HCT116 (cell line): ENCODE results near the gene KLHDC7A. TPM values are rescaled to one million over a fixed set of nuclear protein-coding genes. Genes with fewer than 3 reads are reported as not detected.

Experiments used
- ATAC-seq: fragments of 200-7000 bp; cut with Tn5 transposase; 2 replicates; pipeline ENCODE4 v1.9.1; 2020; ENCODE audit warnings: mild to moderate bottlenecking, moderate library complexity
- BruUV-seq: library from RNA; stranded (reverse); fragments of 400-500 nt; replicated peaks from 2 replicates; lab custom pipeline; 2021; lab: Mats Ljungman, UMichigan
- CTCF ChIA-PET: fragments of 300-600 bp; sonication (Branson Sonifier 250); formaldehyde crosslinking; loops from one replicate; lab custom pipeline; 2021; ENCODE audit warnings: antibody characterized with exemption; lab: Charles Lee
- POLR2A ChIA-PET: fragments of 300-600, 350-600 bp; sonication (Branson Sonifier 250); formaldehyde crosslinking; loops from one replicate; lab custom pipeline; 2021; ENCODE audit warnings: antibody characterized with exemption; lab: Charles Lee
- RAD21 ChIA-PET, 2 experiments: fragments of 300-600 bp; sonication (Branson Sonifier 250); formaldehyde crosslinking; loops; one replicate each; lab custom pipeline; 2023; ENCODE audit warnings: low total read pairs in 2 of 2; ENCODE audit not compliant: uncharacterized antibody in 2 of 2, unreplicated experiment in 2 of 2, low non-redundant PET in 1 of 2; lab: Charles Lee
- DNase-seq: peaks from one replicate; pipeline ENCODE4 v3.0.0-alpha.2; 2010; ENCODE audit warnings: low read depth, low spot score
- H2AFZ ChIP-seq: fragments of 200-600 bp; shearing (Covaris generic), sonication (generic); 2 replicates; pipeline ENCODE4 v1.6.1; 2017; ENCODE audit warnings: low read depth, mixed run types, mixed read lengths, antibody characterized with exemption, low read length; ENCODE audit not compliant: poor library complexity, severe bottlenecking
- H3K27ac ChIP-seq: 2 replicates; pipeline ENCODE4 v1.5.1; 2012; ENCODE audit warnings: low read depth, low read length
- H3K27me3 ChIP-seq: fragments of 200-600 bp; sonication (generic); 2 replicates; pipeline ENCODE4 v1.6.1; 2016; ENCODE audit warnings: mixed run types, low read length, mixed read lengths; ENCODE audit not compliant: insufficient read depth
- H3K36me3 ChIP-seq, 2 experiments: fragments of 200-500 bp in 1 of 2; fragments of 200-600 bp in 1 of 2; sonication (Bioruptor generic) in 1 of 2; sonication (generic) in 1 of 2; 2 replicates each; pipeline versions ENCODE4 v1.5.1 to v1.6.1; 2014 to 2016; ENCODE audit warnings: low read length in 2 of 2, inconsistent platforms in 1 of 2, mixed read lengths in 1 of 2, mixed run types in 1 of 2; ENCODE audit not compliant: insufficient read depth in 2 of 2, control insufficient read depth in 1 of 2
- H3K4me1 ChIP-seq, 2 experiments: fragments of 200-600 bp in 1 of 2; sonication (generic) in 1 of 2; 2 replicates each; pipeline versions ENCODE4 v1.5.1 to v1.6.1; 2012 to 2017; ENCODE audit warnings: low read length in 2 of 2, inconsistent platforms in 1 of 2, mild to moderate bottlenecking in 1 of 2, mixed read lengths in 1 of 2, mixed run types in 1 of 2, moderate library complexity in 1 of 2; ENCODE audit not compliant: insufficient read depth in 2 of 2, control insufficient read depth in 1 of 2
- H3K4me2 ChIP-seq: fragments of 200-600 bp; sonication (generic); 2 replicates; pipeline ENCODE4 v1.6.1; 2017; ENCODE audit warnings: mixed run types, low read length, mixed read lengths
- H3K4me3 ChIP-seq, 2 experiments: fragments of 200-600 bp in 1 of 2; sonication (generic) in 1 of 2; replicated peaks in 1 of 2; 2 replicates each; pipeline ENCODE4 v1.5.1; 2011 to 2016; ENCODE audit warnings: low read length in 2 of 2, control low read depth in 1 of 2, low read depth in 1 of 2, mild to moderate bottlenecking in 1 of 2, mixed read lengths in 1 of 2, mixed run types in 1 of 2
- H3K79me2 ChIP-seq: fragments of 200-600 bp; sonication (generic); 2 replicates; pipeline ENCODE4 v1.6.1; 2017; ENCODE audit warnings: mild to moderate bottlenecking, mixed run types, low read length, moderate library complexity, mixed read lengths; ENCODE audit not compliant: insufficient read depth
- H3K9ac ChIP-seq: fragments of 200-600 bp; sonication (generic); 2 replicates; pipeline ENCODE4 v1.6.1; 2016; ENCODE audit warnings: low read length, mixed read lengths
- H3K9me2 ChIP-seq: fragments of 200-600 bp; sonication (generic), shearing (Covaris generic); 2 replicates; pipeline ENCODE4 v1.6.1; 2017; ENCODE audit warnings: mixed run types, mild to moderate bottlenecking, moderate library complexity; ENCODE audit not compliant: insufficient read depth
- H3K9me3 ChIP-seq, 2 experiments: fragments of 200-500 bp in 1 of 2; fragments of 200-600 bp in 1 of 2; sonication (Bioruptor generic) in 1 of 2; sonication (generic) in 1 of 2; 2 replicates each; pipeline ENCODE4 v1.6.1; 2014 to 2017; ENCODE audit warnings: low read length in 2 of 2, mixed read lengths in 2 of 2, inconsistent platforms in 1 of 2, low read depth in 1 of 2, mild to moderate bottlenecking in 1 of 2, mixed run types in 1 of 2, moderate library complexity in 1 of 2; ENCODE audit not compliant: control insufficient read depth in 1 of 2, insufficient read depth in 1 of 2
- H4K20me1 ChIP-seq: fragments of 200-600 bp; sonication (generic), shearing (Covaris generic); 2 replicates; pipeline ENCODE4 v1.6.1; 2017; ENCODE audit warnings: mixed run types, mild to moderate bottlenecking, moderate library complexity; ENCODE audit not compliant: insufficient read depth
- CBX3 ChIP-seq: IDR thresholded peaks from 2 replicates; pipeline ENCODE4 v1.6.1; 2012; ENCODE audit warnings: low read depth
- CEBPB ChIP-seq: IDR thresholded peaks from 2 replicates; pipeline ENCODE4 v1.6.1; 2012; ENCODE audit warnings: low read depth
- EGR1 ChIP-seq: IDR thresholded peaks from 2 replicates; pipeline ENCODE4 v1.6.1; 2012; ENCODE audit warnings: low read depth
- EZH2 ChIP-seq: fragments of 200-600 bp; sonication (generic); IDR thresholded peaks from 2 replicates; pipeline ENCODE4 v1.6.1; 2017; ENCODE audit warnings: antibody characterized with exemption, mixed run types
- EZH2phosphoT487 ChIP-seq: fragments of 200-600 bp; IDR thresholded peaks from 2 replicates; pipeline ENCODE4 v1.6.1; 2018; ENCODE audit warnings: antibody characterized with exemption, borderline replicate concordance
- FOSL1 ChIP-seq: IDR thresholded peaks from 2 replicates; pipeline ENCODE4 v1.6.1; 2012; ENCODE audit warnings: low read depth
- JUND ChIP-seq: IDR thresholded peaks from 2 replicates; pipeline ENCODE4 v1.6.1; 2012
- POLR2A ChIP-seq: IDR thresholded peaks from 2 replicates; pipeline ENCODE4 v1.7.0; 2011; ENCODE audit warnings: borderline replicate concordance; ENCODE audit not compliant: insufficient read depth, insufficient read length; ENCODE audit errors: extremely low read depth
- POLR2AphosphoS5 ChIP-seq: IDR thresholded peaks from 2 replicates; pipeline ENCODE4 v1.6.1; 2011; ENCODE audit warnings: mild to moderate bottlenecking, low read depth, low read length, moderate library complexity
- SIN3A ChIP-seq: IDR thresholded peaks from 2 replicates; pipeline ENCODE4 v1.6.1; 2012; ENCODE audit warnings: low read depth
- SP1 ChIP-seq: IDR thresholded peaks from 2 replicates; pipeline ENCODE4 v1.6.1; 2012; ENCODE audit warnings: low read depth
- YY1 ChIP-seq: IDR thresholded peaks from 2 replicates; pipeline ENCODE4 v1.6.1; 2011; ENCODE audit warnings: low read length, low read depth, moderate library complexity, mild to moderate bottlenecking; ENCODE audit not compliant: insufficient replicate concordance; ENCODE audit errors: extremely low read depth
- ZFX ChIP-seq: fragments of 450-650 bp; IDR thresholded peaks from 2 replicates; pipeline ENCODE4 v1.6.1; 2017
- ZNF274 ChIP-seq: fragments of 200-500 bp; sonication (Bioruptor generic); IDR thresholded peaks from 2 replicates; pipeline ENCODE4 v1.6.1; 2014; ENCODE audit warnings: mild to moderate bottlenecking, low read depth, low read length, inconsistent platforms
- intact Hi-C: fragments of 100-400 bp; cut with micrococcal nuclease; formaldehyde crosslinking; loops from 2 replicates; pipeline ENCODE4 v1.10.0; 2022
- total RNA-seq: library from RNA; stranded (reverse); gene quantifications from one replicate; pipeline ENCODE4 v1.2.1, GENCODE V29; 2021; ENCODE audit not compliant: unreplicated experiment
- TF ChIP-seq, protein P1 (sequence below): IDR thresholded peaks from 2 replicates; pipeline ENCODE4 v1.6.1; 2012; ENCODE audit warnings: low read depth
- TF ChIP-seq, protein P2 (sequence below): IDR thresholded peaks from 2 replicates; pipeline ENCODE4 v1.6.1; 2012

Gene KLHDC7A
- total RNA-seq, 1 experiment from 2014 or later = 0.30 TPM

DNA sequence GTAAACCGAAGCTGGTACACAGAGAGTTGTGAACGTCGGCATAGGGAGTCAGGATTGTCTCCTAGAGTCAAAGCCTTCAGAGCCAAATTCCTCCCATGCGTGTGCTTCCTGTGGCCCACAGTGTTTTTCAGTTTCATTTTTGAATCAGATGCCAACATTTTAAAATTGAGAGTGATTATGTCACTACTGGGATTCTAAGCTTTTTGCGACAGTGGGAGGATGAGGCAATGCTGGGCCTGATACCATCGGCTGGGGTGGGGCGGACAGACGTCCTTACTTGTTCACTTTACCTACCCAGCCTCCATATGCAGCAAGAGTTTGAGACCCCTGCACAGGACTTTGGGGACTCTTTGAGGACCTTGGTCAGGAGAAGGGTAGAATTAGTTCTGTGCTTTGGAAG, 1.3 kb upstream of the KLHDC7A start:
- CTCF ChIA-PET = interaction anchor here (1.2 kb wide), 1 partner anchor 96 kb away, joined by 3 read pairs; no protein-coding TSS in a partner anchor
- ATAC-seq = no peak
- no peak overlapping the region for H3K4me2 ChIP-seq
- no peaks in the 10 kb centered on the region for H3K9me3 ChIP-seq
- H2AFZ ChIP-seq = no peak overlapping the region
- H3K4me3 ChIP-seq = no peak overlapping the region
- no peak overlapping the region for H3K9ac ChIP-seq
- no peak for TF ChIP-seq SIN3A
- no peak for TF ChIP-seq EZH2
- no peak for TF ChIP-seq EGR1
- TF ChIP-seq FOSL1 = no peak
- no peak for TF ChIP-seq ZNF274
- no peak for TF ChIP-seq ZFX
- TF ChIP-seq CEBPB = no peak
- TF ChIP-seq SP1 = no peak
- TF ChIP-seq YY1 = no peak
- TF ChIP-seq JUND = no peak
- TF ChIP-seq, protein P1, sequence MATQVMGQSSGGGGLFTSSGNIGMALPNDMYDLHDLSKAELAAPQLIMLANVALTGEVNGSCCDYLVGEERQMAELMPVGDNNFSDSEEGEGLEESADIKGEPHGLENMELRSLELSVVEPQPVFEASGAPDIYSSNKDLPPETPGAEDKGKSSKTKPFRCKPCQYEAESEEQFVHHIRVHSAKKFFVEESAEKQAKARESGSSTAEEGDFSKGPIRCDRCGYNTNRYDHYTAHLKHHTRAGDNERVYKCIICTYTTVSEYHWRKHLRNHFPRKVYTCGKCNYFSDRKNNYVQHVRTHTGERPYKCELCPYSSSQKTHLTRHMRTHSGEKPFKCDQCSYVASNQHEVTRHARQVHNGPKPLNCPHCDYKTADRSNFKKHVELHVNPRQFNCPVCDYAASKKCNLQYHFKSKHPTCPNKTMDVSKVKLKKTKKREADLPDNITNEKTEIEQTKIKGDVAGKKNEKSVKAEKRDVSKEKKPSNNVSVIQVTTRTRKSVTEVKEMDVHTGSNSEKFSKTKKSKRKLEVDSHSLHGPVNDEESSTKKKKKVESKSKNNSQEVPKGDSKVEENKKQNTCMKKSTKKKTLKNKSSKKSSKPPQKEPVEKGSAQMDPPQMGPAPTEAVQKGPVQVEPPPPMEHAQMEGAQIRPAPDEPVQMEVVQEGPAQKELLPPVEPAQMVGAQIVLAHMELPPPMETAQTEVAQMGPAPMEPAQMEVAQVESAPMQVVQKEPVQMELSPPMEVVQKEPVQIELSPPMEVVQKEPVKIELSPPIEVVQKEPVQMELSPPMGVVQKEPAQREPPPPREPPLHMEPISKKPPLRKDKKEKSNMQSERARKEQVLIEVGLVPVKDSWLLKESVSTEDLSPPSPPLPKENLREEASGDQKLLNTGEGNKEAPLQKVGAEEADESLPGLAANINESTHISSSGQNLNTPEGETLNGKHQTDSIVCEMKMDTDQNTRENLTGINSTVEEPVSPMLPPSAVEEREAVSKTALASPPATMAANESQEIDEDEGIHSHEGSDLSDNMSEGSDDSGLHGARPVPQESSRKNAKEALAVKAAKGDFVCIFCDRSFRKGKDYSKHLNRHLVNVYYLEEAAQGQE = no peak
- TF ChIP-seq POLR2A = no peak
- no peak for TF ChIP-seq CBX3
- TF ChIP-seq, protein P2, sequence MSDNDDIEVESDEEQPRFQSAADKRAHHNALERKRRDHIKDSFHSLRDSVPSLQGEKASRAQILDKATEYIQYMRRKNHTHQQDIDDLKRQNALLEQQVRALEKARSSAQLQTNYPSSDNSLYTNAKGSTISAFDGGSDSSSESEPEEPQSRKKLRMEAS = no peak
- TF ChIP-seq EZH2phosphoT487 = no peak
- no peak for TF ChIP-seq POLR2AphosphoS5
- H3K36me3 ChIP-seq = no peaks in the 10 kb centered on the region
- no peak overlapping the region for H3K27ac ChIP-seq
- H4K20me1 ChIP-seq = no peaks in the 10 kb centered on the region
- no peaks in the 10 kb centered on the region for H3K27me3 ChIP-seq
- no peak for DNase-seq
- no peaks in the 10 kb centered on the region for H3K9me2 ChIP-seq
- RAD21 ChIA-PET = no interaction called here
- H3K4me1 ChIP-seq = peaks cover 17% of the 10 kb centered on the region in 2 experiments
- BruUV-seq = no TSS peak
- intact Hi-C loops = no loop called here
- POLR2A ChIA-PET = no interaction called here
- no peaks in the 10 kb centered on the region for H3K79me2 ChIP-seq
